HEK293 (cell line): ENCODE data around the gene LYPD6B.

ENCODE experiments used
- CTCF ChIA-PET: fragments of 350-600 bp; formaldehyde crosslinking; extraction: SDS; loops from one replicate; lab custom pipeline; 2021; ENCODE audit warnings: antibody characterized with exemption; lab: Yijun Ruan, JAX
- POLR2A ChIA-PET: fragments of 300-600 bp; formaldehyde crosslinking; extraction: SDS; loops from one replicate; lab custom pipeline; 2020; ENCODE audit warnings: antibody characterized with exemption, inconsistent platforms; lab: Yijun Ruan, JAX
- H3K27ac ChIP-seq: fragments of 200-500 bp; sonication (Bioruptor generic); 2 replicates; pipeline ENCODE4 v1.5.1; 2014; ENCODE audit warnings: low read depth, low read length, control low read depth, inconsistent platforms; ENCODE audit errors: extremely low read depth
- H3K36me3 ChIP-seq, 2 experiments: fragments of 200-500 bp in 1 of 2; sonication (Bioruptor generic) in 1 of 2; 1 replicate in 1 of 2; 2 replicates in 1 of 2; pipeline ENCODE4 v1.5.1; 2014 to 2017; ENCODE audit warnings: inconsistent platforms in 2 of 2, low read length in 2 of 2; ENCODE audit not compliant: control insufficient read depth in 2 of 2, insufficient read depth in 1 of 2
- H3K4me1 ChIP-seq: fragments of 200-500 bp; sonication (Bioruptor generic); 2 replicates; pipeline ENCODE4 v1.5.1; 2014; ENCODE audit warnings: mild to moderate bottlenecking, low read length, inconsistent platforms; ENCODE audit not compliant: control insufficient read depth, insufficient read depth
- H3K4me3 ChIP-seq: 2 replicates; pipeline ENCODE4 v1.5.1; 2011; ENCODE audit warnings: low read depth, mild to moderate bottlenecking, control low read depth, low read length, moderate library complexity
- H3K9me3 ChIP-seq: fragments of 200-500 bp; sonication (Bioruptor generic); 2 replicates; pipeline ENCODE4 v1.5.1; 2014; ENCODE audit warnings: low read depth, low read length, inconsistent platforms; ENCODE audit not compliant: control insufficient read depth, insufficient read depth
- BCL6B ChIP-seq: fragments of 450-650 bp; formaldehyde crosslinking; IDR thresholded peaks from 2 replicates; pipeline ENCODE4 v1.5.1; 2017; ENCODE audit warnings: missing biosample characterization, missing genetic modification characterization
- KLF10 ChIP-seq: fragments of 450-650 bp; IDR thresholded peaks from 2 replicates; pipeline ENCODE4 v1.5.1; 2018; ENCODE audit warnings: missing biosample characterization, mild to moderate bottlenecking, missing genetic modification characterization
- KLF8 ChIP-seq: fragments of 450-650 bp; formaldehyde crosslinking; IDR thresholded peaks from 2 replicates; pipeline ENCODE4 v1.5.1; 2016; ENCODE audit warnings: missing biosample characterization, missing genetic modification characterization
- MZF1 ChIP-seq: fragments of 450-650 bp; formaldehyde crosslinking; IDR thresholded peaks from 2 replicates; pipeline ENCODE4 v1.5.1; 2017; ENCODE audit warnings: missing biosample characterization, missing genetic modification characterization, borderline replicate concordance
- PATZ1 ChIP-seq: fragments of 450-650 bp; formaldehyde crosslinking; IDR thresholded peaks from 2 replicates; pipeline ENCODE4 v1.5.1; 2016; ENCODE audit warnings: missing biosample characterization, missing genetic modification characterization
- PRDM1 ChIP-seq: fragments of 450-650 bp; formaldehyde crosslinking; IDR thresholded peaks from 2 replicates; pipeline ENCODE4; 2016; ENCODE audit warnings: missing biosample characterization, missing genetic modification characterization
- PRDM4 ChIP-seq: fragments of 450-650 bp; formaldehyde crosslinking; IDR thresholded peaks from 2 replicates; pipeline ENCODE4 v1.5.1; 2017; ENCODE audit warnings: missing biosample characterization, missing genetic modification characterization
- SP2 ChIP-seq: fragments of 450-650 bp; formaldehyde crosslinking; IDR thresholded peaks from 2 replicates; pipeline ENCODE4 v1.5.1; 2016; ENCODE audit warnings: missing biosample characterization, missing genetic modification characterization
- SP7 ChIP-seq: fragments of 450-650 bp; formaldehyde crosslinking; IDR thresholded peaks from 2 replicates; pipeline ENCODE4 v1.5.1; 2016; ENCODE audit warnings: missing biosample characterization, missing genetic modification characterization
- TRIM28 ChIP-seq: IDR thresholded peaks from 2 replicates; pipeline ENCODE4 v1.6.1; 2011; ENCODE audit warnings: low read length, control low read depth, borderline replicate concordance
- YY2 ChIP-seq: fragments of 450-650 bp; formaldehyde crosslinking; IDR thresholded peaks from 2 replicates; pipeline ENCODE4 v1.5.1; 2016; ENCODE audit warnings: missing biosample characterization, missing genetic modification characterization
- ZEB2 ChIP-seq: fragments of 450-650 bp; formaldehyde crosslinking; IDR thresholded peaks from 2 replicates; pipeline ENCODE4 v1.5.1; 2016; ENCODE audit warnings: missing biosample characterization, missing genetic modification characterization
- ZFP3 ChIP-seq: fragments of 450-650 bp; formaldehyde crosslinking; IDR thresholded peaks from 2 replicates; pipeline ENCODE4 v1.5.1; 2016; ENCODE audit warnings: low read depth, missing biosample characterization, missing genetic modification characterization
- ZNF155 ChIP-seq: fragments of 450-650 bp; formaldehyde crosslinking; IDR thresholded peaks from 2 replicates; pipeline ENCODE4 v1.5.1; 2016; ENCODE audit warnings: missing biosample characterization, missing genetic modification characterization
- ZNF174 ChIP-seq: fragments of 450-650 bp; formaldehyde crosslinking; IDR thresholded peaks from 2 replicates; pipeline ENCODE4 v1.5.0; 2017; ENCODE audit warnings: missing biosample characterization, mild to moderate bottlenecking, missing genetic modification characterization
- ZNF19 ChIP-seq: fragments of 450-650 bp; formaldehyde crosslinking; IDR thresholded peaks from 2 replicates; pipeline ENCODE4; 2016; ENCODE audit warnings: missing biosample characterization, missing genetic modification characterization, low read depth
- ZNF202 ChIP-seq: fragments of 450-650 bp; formaldehyde crosslinking; IDR thresholded peaks from 2 replicates; pipeline ENCODE4 v1.5.1; 2016; ENCODE audit warnings: missing biosample characterization, missing genetic modification characterization, borderline replicate concordance
- ZNF239 ChIP-seq: fragments of 450-650 bp; formaldehyde crosslinking; IDR thresholded peaks from 2 replicates; pipeline ENCODE4 v1.5.1; 2016; ENCODE audit warnings: missing biosample characterization, missing genetic modification characterization
- ZNF354C ChIP-seq: fragments of 450-650 bp; formaldehyde crosslinking; IDR thresholded peaks from 2 replicates; pipeline ENCODE4 v1.5.1; 2016; ENCODE audit warnings: missing biosample characterization, missing genetic modification characterization, low read depth, borderline replicate concordance
- ZNF362 ChIP-seq: fragments of 450-650 bp; formaldehyde crosslinking; IDR thresholded peaks from 2 replicates; pipeline ENCODE4 v1.5.1; 2016; ENCODE audit warnings: missing biosample characterization, missing genetic modification characterization
- ZNF37A ChIP-seq: fragments of 450-650 bp; IDR thresholded peaks from 2 replicates; pipeline ENCODE4 v1.5.1; 2018; ENCODE audit warnings: missing biosample characterization, missing genetic modification characterization
- ZNF585B ChIP-seq: fragments of 450-650 bp; formaldehyde crosslinking; IDR thresholded peaks from 2 replicates; pipeline ENCODE4 v1.5.1; 2016; ENCODE audit warnings: missing biosample characterization, missing genetic modification characterization
- ZNF621 ChIP-seq: fragments of 450-650 bp; formaldehyde crosslinking; IDR thresholded peaks from 2 replicates; pipeline ENCODE4 v1.5.1; 2017; ENCODE audit warnings: missing biosample characterization, missing genetic modification characterization
- ZNF624 ChIP-seq: fragments of 450-650 bp; formaldehyde crosslinking; IDR thresholded peaks from 2 replicates; pipeline ENCODE4 v1.5.1; 2017; ENCODE audit warnings: missing biosample characterization, missing genetic modification characterization
- ZNF639 ChIP-seq: fragments of 450-650 bp; formaldehyde crosslinking; IDR thresholded peaks from 2 replicates; pipeline ENCODE4 v1.5.1; 2016; ENCODE audit warnings: missing biosample characterization, missing genetic modification characterization
- ZNF692 ChIP-seq: fragments of 450-650 bp; formaldehyde crosslinking; IDR thresholded peaks from 2 replicates; pipeline ENCODE4 v1.5.1; 2016; ENCODE audit warnings: missing biosample characterization, missing genetic modification characterization
- ZNF785 ChIP-seq: fragments of 450-650 bp; formaldehyde crosslinking; IDR thresholded peaks from 2 replicates; pipeline ENCODE4 v1.5.1; 2016; ENCODE audit warnings: missing biosample characterization, missing genetic modification characterization
- ZSCAN16 ChIP-seq: fragments of 450-650 bp; formaldehyde crosslinking; IDR thresholded peaks from 2 replicates; pipeline ENCODE4 v1.5.1; 2016; ENCODE audit warnings: missing biosample characterization, missing genetic modification characterization
- ZSCAN18 ChIP-seq: fragments of 450-650 bp; formaldehyde crosslinking; IDR thresholded peaks from 2 replicates; pipeline ENCODE4 v1.5.1; 2016; ENCODE audit warnings: missing biosample characterization, missing genetic modification characterization

Gene LYPD6B

GRCh38 chr2:149200109-149200520, 161.6 kb downstream of the LYPD6B start:
- CTCF ChIA-PET: interaction anchor here (0.9 kb wide), 1 partner anchor 113 kb away, joined by 4 read pairs; no protein-coding TSS in a partner anchor
- H3K4me1 ChIP-seq: peaks cover 17% of the 10 kb centered on the region
- POLR2A ChIA-PET: no interaction called here
- H3K36me3 ChIP-seq: no peaks in the 10 kb centered on the region
- H3K9me3 ChIP-seq: no peaks in the 10 kb centered on the region
- 0 out of 2 replicates have a peak overlapping the region, but pooled peaks have one; percentile 5 for H3K27ac ChIP-seq
- no peak overlapping the region for H3K4me3 ChIP-seq
- TF ChIP-seq ZNF174 (tag by site-specific recombination): no peak
- 0 out of 2 replicates have a peak, but pooled peaks have one; percentile 18 for TF ChIP-seq YY2 (tag by site-specific recombination)
- TF ChIP-seq ZNF354C (tag by site-specific recombination): no peak
- TF ChIP-seq ZNF692 (tag by site-specific recombination): no peak
- TF ChIP-seq ZNF785 (tag by site-specific recombination): no peak
- no peak for TF ChIP-seq PRDM1 (tag by site-specific recombination)
- no peak for TF ChIP-seq ZNF585B (tag by site-specific recombination)
- TF ChIP-seq PRDM4: peak; percentile 62; the same call in 1 of the 2 replicates
- TF ChIP-seq ZNF621: no peak
- no peak for TF ChIP-seq MZF1 (tag by site-specific recombination)
- no peak for TF ChIP-seq PATZ1 (tag by site-specific recombination)
- no peak for TF ChIP-seq ZSCAN18 (tag by site-specific recombination)
- 0 out of 2 replicates have a peak, but pooled peaks have one; percentile 22 for TF ChIP-seq KLF8
- TF ChIP-seq ZNF362: no peak
- TF ChIP-seq ZNF19: no peak
- TF ChIP-seq SP7 (tag by site-specific recombination): peak; percentile 78
- no peak for TF ChIP-seq ZNF239
- TF ChIP-seq ZNF37A (tag by site-specific recombination): no peak
- TF ChIP-seq SP2 (tag by site-specific recombination): no peak
- TF ChIP-seq ZNF624 (tag by site-specific recombination): no peak
- TF ChIP-seq ZNF202 (tag by site-specific recombination): no peak
- TF ChIP-seq KLF10 (tag by site-specific recombination): no peak
- TF ChIP-seq ZSCAN16 (tag by site-specific recombination): no peak
- TF ChIP-seq ZEB2 (tag by site-specific recombination): no peak
- no peak for TF ChIP-seq ZNF155 (tag by site-specific recombination)
- TF ChIP-seq BCL6B (tag by site-specific recombination): peak; percentile 49; the same call in 1 of the 2 replicates
- no peak for TF ChIP-seq TRIM28
- no peak for TF ChIP-seq ZNF639 (tag by site-specific recombination)
- TF ChIP-seq ZFP3 (tag by site-specific recombination): no peak
